H1 (cell line): ENCODE data around the gene SHISA9. TPM values are rescaled to one million over a fixed set of nuclear protein-coding genes. Genes with fewer than 3 reads are reported as not detected.

ENCODE experiments used
- CTCF ChIA-PET: fragments of 300-600 bp; sonication (Branson Sonifier 250); formaldehyde crosslinking; loops from one replicate; lab custom pipeline; 2021; ENCODE audit not compliant: partially characterized antibody; lab: Charles Lee
- POLR2A ChIA-PET: fragments of 300-600 bp; sonication (Branson Sonifier 250); formaldehyde crosslinking; loops from one replicate; lab custom pipeline; 2021; ENCODE audit warnings: inconsistent platforms; ENCODE audit not compliant: partially characterized antibody; lab: Charles Lee
- DNase-seq, 2 experiments: peaks; one replicate each; pipeline versions ENCODE4 v3.0.0 to v3.0.0-alpha.2; 2010 to 2022; ENCODE audit warnings: low spot score in 2 of 2, low read depth in 1 of 2, mixed read lengths in 1 of 2
- FAIRE-seq: peaks from 2 replicates; lab custom pipeline; 2011; peaks lifted over from hg19 to GRCh38; lab: Jason Lieb, UNC
- H2AFZ ChIP-seq: 2 replicates; pipeline ENCODE4 v1.8.1; 2012; ENCODE audit warnings: low read length, inconsistent platforms
- H2AK5ac ChIP-seq: 2 replicates; pipeline ENCODE4 v1.6.1; 2013; ENCODE audit warnings: low read depth, low read length
- H2BK120ac ChIP-seq: replicated peaks from 2 replicates; pipeline ENCODE3; 2013; ENCODE audit warnings: low read depth, low read length, inconsistent platforms
- H2BK12ac ChIP-seq: 2 replicates; pipeline ENCODE4 v1.6.1; 2013; ENCODE audit warnings: low read depth, low read length
- H2BK15ac ChIP-seq: 2 replicates; pipeline ENCODE4 v1.6.1; 2013; ENCODE audit warnings: low read length
- H2BK20ac ChIP-seq: 2 replicates; pipeline ENCODE4 v1.6.1; 2013; ENCODE audit warnings: low read length
- H2BK5ac ChIP-seq: 2 replicates; pipeline ENCODE4 v1.6.1; 2013; ENCODE audit warnings: low read depth, low read length
- H3K14ac ChIP-seq: 2 replicates; pipeline ENCODE4 v1.6.1; 2013; ENCODE audit warnings: inconsistent platforms; ENCODE audit not compliant: insufficient read length
- H3K18ac ChIP-seq: 2 replicates; pipeline ENCODE4 v1.6.1; 2013; ENCODE audit warnings: low read length; ENCODE audit errors: extremely low read depth
- H3K23ac ChIP-seq: 2 replicates; pipeline ENCODE4 v1.6.1; 2013; ENCODE audit warnings: inconsistent platforms; ENCODE audit not compliant: insufficient read length
- H3K23me2 ChIP-seq: 2 replicates; pipeline ENCODE4 v1.6.1; 2013; ENCODE audit warnings: low read depth, low read length
- H3K27ac ChIP-seq: 2 replicates; pipeline ENCODE4 v1.6.1; 2011; ENCODE audit warnings: low read depth, low read length, inconsistent platforms
- H3K27me3 ChIP-seq, 4 experiments: replicated peaks in 1 of 4; 1 replicate in 1 of 4; 2 replicates in 3 of 4; pipeline versions ENCODE4 v1.6.1 to v1.8.1; 2011 to 2013; ENCODE audit warnings: low read length in 3 of 4, mild to moderate bottlenecking in 3 of 4, inconsistent platforms in 2 of 4, mixed read lengths in 2 of 4, moderate library complexity in 1 of 4; ENCODE audit not compliant: control insufficient read depth in 3 of 4, insufficient read depth in 3 of 4; ENCODE audit errors: extremely low read depth in 1 of 4
- H3K36me3 ChIP-seq, 4 experiments: 2 replicates each; pipeline versions ENCODE4 v1.6.1 to v1.8.1; 2011 to 2013; ENCODE audit warnings: mild to moderate bottlenecking in 4 of 4, low read length in 3 of 4, moderate library complexity in 2 of 4, control low read depth in 1 of 4, inconsistent platforms in 1 of 4; ENCODE audit not compliant: insufficient read depth in 4 of 4, control insufficient read depth in 2 of 4
- H3K4ac ChIP-seq: replicated peaks from 2 replicates; pipeline ENCODE3; 2013; ENCODE audit warnings: low read length, low read depth, mixed read lengths, inconsistent platforms; ENCODE audit not compliant: insufficient read length
- H3K4me1 ChIP-seq, 4 experiments: replicated peaks in 1 of 4; 1 replicate in 1 of 4; 2 replicates in 3 of 4; pipeline versions ENCODE4 v1.6.1 to v1.8.1; 2011 to 2013; ENCODE audit warnings: low read length in 3 of 4, inconsistent platforms in 2 of 4, mixed read lengths in 1 of 4; ENCODE audit not compliant: insufficient read depth in 4 of 4, control insufficient read depth in 3 of 4
- H3K4me2 ChIP-seq, 2 experiments: 2 replicates each; pipeline versions ENCODE4 v1.6.1 to v1.8.1; 2011 to 2013; ENCODE audit warnings: low read depth in 2 of 2, low read length in 2 of 2, control low read depth in 1 of 2, inconsistent platforms in 1 of 2, mild to moderate bottlenecking in 1 of 2; ENCODE audit not compliant: insufficient read depth in 1 of 2
- H3K4me3 ChIP-seq, 4 experiments: fragments of 200-600, 300-600 bp in 1 of 4; sonication (generic), shearing (Covaris generic), sonication (Bioruptor Twin) in 1 of 4; 2 replicates each; pipeline versions ENCODE4 v1.5.1 to v1.8.1; 2011 to 2016; ENCODE audit warnings: low read length in 4 of 4, low read depth in 3 of 4, control low read depth in 2 of 4, inconsistent platforms in 2 of 4, mild to moderate bottlenecking in 2 of 4, mixed read lengths in 1 of 4, moderate library complexity in 1 of 4; ENCODE audit not compliant: insufficient read depth in 2 of 4; ENCODE audit errors: extremely low read depth in 1 of 4
- H3K56ac ChIP-seq: replicated peaks from 2 replicates; pipeline ENCODE3; 2013; ENCODE audit warnings: low read depth, mild to moderate bottlenecking, mixed read lengths, low read length, inconsistent platforms; ENCODE audit not compliant: insufficient read length
- H3K79me1 ChIP-seq: 2 replicates; pipeline ENCODE4 v1.6.1; 2013; ENCODE audit warnings: low read depth, low read length, control low read depth
- H3K79me2 ChIP-seq, 2 experiments: 2 replicates each; pipeline versions ENCODE4 v1.6.1 to v1.8.1; 2012 to 2013; ENCODE audit warnings: low read length in 2 of 2, mild to moderate bottlenecking in 2 of 2, inconsistent platforms in 1 of 2; ENCODE audit not compliant: insufficient read depth in 2 of 2, control insufficient read depth in 1 of 2
- H3K9ac ChIP-seq, 4 experiments: replicated peaks in 1 of 4; 1 replicate in 1 of 4; 2 replicates in 3 of 4; pipeline versions ENCODE4 v1.6.1 to v1.8.1; 2011 to 2013; ENCODE audit warnings: low read depth in 3 of 4, low read length in 3 of 4, control low read depth in 2 of 4, mild to moderate bottlenecking in 2 of 4, moderate library complexity in 2 of 4, inconsistent platforms in 1 of 4; ENCODE audit errors: extremely low read depth in 1 of 4
- H3K9me3 ChIP-seq, 2 experiments: 2 replicates each; pipeline versions ENCODE4 v1.6.1 to v1.8.1; 2012 to 2013; ENCODE audit warnings: mild to moderate bottlenecking in 2 of 2, moderate library complexity in 2 of 2, control low read depth in 1 of 2, inconsistent platforms in 1 of 2, low read depth in 1 of 2, low read length in 1 of 2, mixed read lengths in 1 of 2; ENCODE audit not compliant: insufficient read depth in 2 of 2
- H4K20me1 ChIP-seq, 2 experiments: replicated peaks in 1 of 2; 2 replicates each; pipeline versions ENCODE3 to v1.8.1; 2011 to 2013; ENCODE audit warnings: inconsistent platforms in 2 of 2, low read length in 2 of 2, mild to moderate bottlenecking in 1 of 2; ENCODE audit not compliant: insufficient read depth in 2 of 2, control insufficient read depth in 1 of 2
- H4K5ac ChIP-seq: 2 replicates; pipeline ENCODE4 v1.6.1; 2013; ENCODE audit warnings: low read length, low read depth, mixed read lengths, inconsistent platforms; ENCODE audit not compliant: insufficient read length
- H4K8ac ChIP-seq: 2 replicates; pipeline ENCODE4 v1.8.0; 2013; ENCODE audit warnings: mild to moderate bottlenecking, moderate library complexity, low read length, inconsistent platforms; ENCODE audit not compliant: insufficient read depth; ENCODE audit errors: extremely low read depth
- H4K91ac ChIP-seq: replicated peaks from 2 replicates; pipeline ENCODE3; 2013; ENCODE audit warnings: low read length, mixed read lengths, inconsistent platforms; ENCODE audit not compliant: insufficient read length
- ATF3 ChIP-seq: IDR thresholded peaks from 2 replicates; pipeline ENCODE4 v1.6.1; 2011; ENCODE audit warnings: low read depth, mild to moderate bottlenecking, low read length; ENCODE audit not compliant: insufficient read depth
- BACH1 ChIP-seq: IDR thresholded peaks from 2 replicates; pipeline ENCODE4 v1.6.1; 2012; ENCODE audit warnings: low read length, improper control_type of control experiment
- BRCA1 ChIP-seq: IDR thresholded peaks from 2 replicates; pipeline ENCODE4 v1.6.1; 2012; ENCODE audit warnings: low read depth, low read length, improper control_type of control experiment
- CHD2 ChIP-seq: IDR thresholded peaks from 2 replicates; pipeline ENCODE4 v1.6.1; 2012; ENCODE audit warnings: low read length, improper control_type of control experiment
- CREB1 ChIP-seq: IDR thresholded peaks from 2 replicates; pipeline ENCODE4 v1.6.1; 2012; ENCODE audit warnings: inconsistent platforms
- CTCF ChIP-seq, 3 experiments: IDR thresholded peaks; 1 replicate in 2 of 3; 2 replicates in 1 of 3; pipeline versions ENCODE4 v1.5.1 to v1.6.1; 2011; ENCODE audit warnings: low read length in 3 of 3, mild to moderate bottlenecking in 3 of 3, inconsistent platforms in 2 of 3, low read depth in 1 of 3, moderate library complexity in 1 of 3; ENCODE audit not compliant: insufficient read depth in 1 of 3; ENCODE audit errors: control extremely low read depth in 1 of 3
- EGR1 ChIP-seq: IDR thresholded peaks from 2 replicates; pipeline ENCODE4 v1.6.1; 2011; ENCODE audit warnings: low read depth, low read length, borderline replicate concordance
- KDM4A ChIP-seq: IDR thresholded peaks from one replicate; pipeline ENCODE4 v1.7.1; 2012; ENCODE audit warnings: low read depth, mild to moderate bottlenecking, moderate library complexity, low read length, inconsistent platforms; ENCODE audit not compliant: severe bottlenecking
- MAFK ChIP-seq: IDR thresholded peaks from 2 replicates; pipeline ENCODE4 v1.6.1; 2012; ENCODE audit warnings: low read depth, mild to moderate bottlenecking, improper control_type of control experiment, low read length
- POLR2AphosphoS5 ChIP-seq: IDR thresholded peaks from 2 replicates; pipeline ENCODE4 v1.6.1; 2011; ENCODE audit warnings: low read depth, low read length
- RBBP5 ChIP-seq: IDR thresholded peaks from 2 replicates; pipeline ENCODE4 v1.7.1; 2012; ENCODE audit warnings: low read depth, mild to moderate bottlenecking, inconsistent platforms, low read length, moderate library complexity, borderline replicate concordance
- TAF1 ChIP-seq: IDR thresholded peaks from 2 replicates; pipeline ENCODE4 v1.6.1; 2011; ENCODE audit warnings: mild to moderate bottlenecking, low read depth, low read length
- WGBS, 2 experiments: shearing (Covaris generic) in 1 of 2; methylation state at CpG; one replicate each; pipeline versions ENCODE4 v1.1.6 to v1.1.7; 2013 to 2015; ENCODE audit warnings: low lambda C conversion rate in 2 of 2, mixed read lengths in 2 of 2, inconsistent platforms in 1 of 2, low coverage in 1 of 2, missing lambda C conversion rate in 1 of 2; ENCODE audit not compliant: insufficient replicate concordance in 2 of 2, insufficient coverage in 1 of 2, insufficient read length in 1 of 2; ENCODE audit errors: extremely low coverage in 1 of 2, missing lambda C conversion rate in 1 of 2; 5-methylcytosine and 5-hydroxymethylcytosine counted together
- polyA plus RNA-seq, 7 experiments: library from polyadenylated mRNA; depleted of rRNA in 3 of 7; stranded (reverse) in 5 of 7; unstranded in 2 of 7; fragments of >200 nt in 5 of 7; fragments of 200-250 nt in 2 of 7; gene quantifications; 1 replicate in 5 of 7; 2 replicates in 1 of 7; 4 replicates in 1 of 7; pipeline versions ENCODE4 v1.2.1 to v1.2.3, GENCODE V29; 2011 to 2013; ENCODE audit warnings: missing spikeins in 2 of 7, mixed read lengths in 2 of 7
- total RNA-seq: library from RNA; stranded (reverse); fragmentation: NEBNext Ultra II Directional; extraction: Animal tissue kit (Norgen Biotek cat#: 25700); gene quantifications from 2 replicates; pipeline ENCODE4 v1.2.1, GENCODE V29; 2021

The SHISA9 gene
- total and polyA plus RNA-seq, 2 of the 8 experiments (the other 6 are each of a cell fraction or from before 2014, with no cell fraction given) = 25.6 to 39.8 TPM

DNA sequence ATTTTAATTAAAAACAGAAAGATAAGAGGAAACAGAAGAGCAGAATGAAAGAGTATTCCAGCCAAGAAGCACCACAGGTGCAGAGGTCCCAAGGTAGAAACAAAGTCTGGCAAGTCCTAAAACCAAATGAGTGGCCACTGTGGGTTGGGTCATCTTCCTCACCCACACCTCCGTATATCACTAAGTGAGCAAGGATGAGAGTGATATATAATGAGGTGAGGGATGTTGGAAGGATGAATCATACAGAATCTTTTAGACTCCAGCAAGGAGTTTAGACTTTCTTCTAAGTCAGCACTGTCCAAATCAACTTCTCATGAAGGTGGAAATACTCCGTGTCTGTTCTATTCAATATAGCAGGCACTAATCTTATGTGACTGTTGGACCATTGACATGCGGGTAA is 70.8 kb downstream of the SHISA9 start:
- FAIRE-seq (no peak), DNase-seq (no peak)
- Histone ChIP-seq H2AK5ac (no peak overlapping the region), H2BK12ac (no peak overlapping the region), H2BK120ac (no peak overlapping the region), H3K9me3 (no peaks in the 10 kb centered on the region), H3K79me2 (peaks cover 0 to 54% of the 10 kb centered on the region in 2 experiments; a peak in 2 of 4 replicates), H2BK15ac (no peak overlapping the region), H3K27ac (no peak overlapping the region), H3K79me1 (no peaks in the 10 kb centered on the region; the same call in 1 of the 2 replicates), H4K20me1 (peaks cover 0 to 1% of the 10 kb centered on the region in 2 experiments), H3K4me3 (no peak overlapping the region), H4K5ac (no peak overlapping the region), H3K23ac (no peak overlapping the region), H3K4me1 (peaks cover 0 to 12% (median 4%) of the 10 kb centered on the region in 4 experiments; a peak in 2 of 7 replicates), H2BK5ac (no peak overlapping the region), H3K9ac (no peak overlapping the region), H3K23me2 (no peaks in the 10 kb centered on the region; the same call in 1 of the 2 replicates), H3K14ac (no peak overlapping the region), H3K56ac (no peak overlapping the region), H2AFZ (no peak overlapping the region), H3K27me3 (no peaks in the 10 kb centered on the region), H2BK20ac (no peak overlapping the region), H3K36me3 (no peaks in the 10 kb centered on the region), H3K4ac (no peak overlapping the region), H4K8ac (no peak overlapping the region), H3K18ac (no peak overlapping the region), H4K91ac (no peak overlapping the region), H3K4me2 (no peak overlapping the region)
- CTCF ChIA-PET = no interaction called here
- 92% methylated on average over 3 of the region's 3 CpGs; no CpG with 5 or more reads in 1 of the 2 experiments for WGBS, 2 experiments
- POLR2A ChIA-PET = no interaction called here
- no peak for TF ChIP-seq RBBP5
- no peak for TF ChIP-seq POLR2AphosphoS5
- no peak for TF ChIP-seq BACH1
- TF ChIP-seq MAFK = no peak
- TF ChIP-seq CTCF (IDR thresholded peaks at IDR 0.05; ENCODE audit: control extremely low read depth in 1 of 3, insufficient read depth in 1 of 3, low read depth in 1 of 3, low read length in 3 of 3) = no peak
- no peak for TF ChIP-seq BRCA1
- TF ChIP-seq KDM4A = no peak
- TF ChIP-seq TAF1 = no peak
- no peak for TF ChIP-seq EGR1
- TF ChIP-seq ATF3 = no peak
- no peak for TF ChIP-seq CREB1
- TF ChIP-seq CHD2 = no peak
